NB4 (cell line): ENCODE results near the gene MAST4.

ENCODE experiments used
- CTCF ChIP-seq: IDR thresholded peaks from one replicate; pipeline ENCODE4 v1.5.1; 2012; ENCODE audit warnings: low read depth, low read length
- POLR2A ChIP-seq: IDR thresholded peaks from 2 replicates; pipeline ENCODE4 v1.6.1; 2011; ENCODE audit warnings: mild to moderate bottlenecking; ENCODE audit not compliant: insufficient read length; ENCODE audit errors: extremely low read depth

- TF ChIP-seq CTCF (no peak), POLR2A (no peak)
Measured at GRCh38 chr5:66871651-66872050, 275.5 kb downstream of the MAST4 start.
